GM12873 (cell line): ENCODE data around the gene TAS2R60.

Experiments used
- TF ChIP-seq, protein P1 (sequence below): IDR thresholded peaks from 2 replicates; pipeline ENCODE4 v1.5.1; 2012; ENCODE audit warnings: low read depth, mild to moderate bottlenecking, moderate library complexity, low read length, control low read depth; ENCODE audit not compliant: insufficient read depth; ENCODE audit errors: missing control alignments

TAS2R60 gene, protein sequence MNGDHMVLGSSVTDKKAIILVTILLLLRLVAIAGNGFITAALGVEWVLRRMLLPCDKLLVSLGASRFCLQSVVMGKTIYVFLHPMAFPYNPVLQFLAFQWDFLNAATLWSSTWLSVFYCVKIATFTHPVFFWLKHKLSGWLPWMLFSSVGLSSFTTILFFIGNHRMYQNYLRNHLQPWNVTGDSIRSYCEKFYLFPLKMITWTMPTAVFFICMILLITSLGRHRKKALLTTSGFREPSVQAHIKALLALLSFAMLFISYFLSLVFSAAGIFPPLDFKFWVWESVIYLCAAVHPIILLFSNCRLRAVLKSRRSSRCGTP

DNA sequence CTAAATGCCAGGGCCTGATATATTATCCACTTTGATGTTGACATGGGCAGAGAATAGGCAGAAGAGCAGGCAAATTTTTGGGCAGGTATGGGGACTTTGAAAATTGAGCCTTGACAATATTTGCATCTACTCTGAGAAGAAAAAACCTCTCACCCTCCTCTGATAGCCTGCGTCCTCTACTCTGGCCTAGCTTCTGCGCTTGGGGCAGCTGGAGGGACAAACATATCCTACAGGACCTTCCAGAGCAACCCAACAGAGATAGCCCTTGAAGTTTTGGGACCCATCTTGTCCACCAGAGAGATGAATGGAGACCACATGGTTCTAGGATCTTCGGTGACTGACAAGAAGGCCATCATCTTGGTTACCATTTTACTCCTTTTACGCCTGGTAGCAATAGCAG lies at the start of gene TAS2R60:
TSS of gene TAS2R60 (plus strand) at position 301 of the 400 bp plus-strand sequence. CDS start at position 301, 0 bp downstream.
- TF ChIP-seq, protein P1, sequence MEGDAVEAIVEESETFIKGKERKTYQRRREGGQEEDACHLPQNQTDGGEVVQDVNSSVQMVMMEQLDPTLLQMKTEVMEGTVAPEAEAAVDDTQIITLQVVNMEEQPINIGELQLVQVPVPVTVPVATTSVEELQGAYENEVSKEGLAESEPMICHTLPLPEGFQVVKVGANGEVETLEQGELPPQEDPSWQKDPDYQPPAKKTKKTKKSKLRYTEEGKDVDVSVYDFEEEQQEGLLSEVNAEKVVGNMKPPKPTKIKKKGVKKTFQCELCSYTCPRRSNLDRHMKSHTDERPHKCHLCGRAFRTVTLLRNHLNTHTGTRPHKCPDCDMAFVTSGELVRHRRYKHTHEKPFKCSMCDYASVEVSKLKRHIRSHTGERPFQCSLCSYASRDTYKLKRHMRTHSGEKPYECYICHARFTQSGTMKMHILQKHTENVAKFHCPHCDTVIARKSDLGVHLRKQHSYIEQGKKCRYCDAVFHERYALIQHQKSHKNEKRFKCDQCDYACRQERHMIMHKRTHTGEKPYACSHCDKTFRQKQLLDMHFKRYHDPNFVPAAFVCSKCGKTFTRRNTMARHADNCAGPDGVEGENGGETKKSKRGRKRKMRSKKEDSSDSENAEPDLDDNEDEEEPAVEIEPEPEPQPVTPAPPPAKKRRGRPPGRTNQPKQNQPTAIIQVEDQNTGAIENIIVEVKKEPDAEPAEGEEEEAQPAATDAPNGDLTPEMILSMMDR = no peak

DNA sequence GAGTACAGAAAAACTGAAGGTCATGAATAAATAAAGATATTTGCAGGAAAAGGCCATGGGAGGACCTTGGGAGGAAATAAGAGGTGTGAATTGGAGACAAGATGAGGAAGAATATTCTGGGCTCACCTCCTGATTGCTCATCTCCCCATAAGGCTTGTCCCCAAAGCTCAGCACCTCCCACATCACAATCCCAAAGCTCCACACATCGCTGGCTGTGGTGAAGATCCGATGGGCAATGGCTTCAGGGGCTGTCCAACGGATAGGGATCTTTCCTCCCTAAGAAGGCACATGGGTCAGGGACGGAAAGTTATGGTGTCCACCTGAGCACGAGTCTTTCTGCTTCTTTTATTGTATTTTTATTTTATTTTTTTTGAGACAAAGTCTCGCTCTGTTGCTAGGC lies 49.2 kb upstream of the TAS2R60 start:
- TF ChIP-seq, protein P1 = no peak

DNA sequence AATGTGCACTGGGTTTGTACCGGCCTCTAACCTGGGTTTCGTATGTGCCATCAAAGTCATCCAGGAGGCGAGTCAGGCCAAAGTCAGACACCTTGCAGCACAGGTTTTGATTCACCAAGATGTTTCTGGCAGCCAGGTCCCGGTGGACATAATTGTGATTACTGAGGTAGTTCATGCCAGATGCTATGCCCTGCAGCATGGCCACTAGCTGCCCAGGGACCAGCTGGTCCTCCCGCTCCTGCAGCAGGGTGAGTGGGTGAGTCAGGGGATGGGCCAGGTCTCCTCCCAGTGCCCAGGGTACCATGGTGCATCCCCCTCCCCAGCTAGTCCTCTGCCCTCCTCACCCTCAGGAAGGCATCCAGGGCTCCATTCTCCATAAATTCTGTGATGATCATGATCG lies 48.5 kb upstream of the TAS2R60 start:
- TF ChIP-seq, protein P1 = no peak

DNA sequence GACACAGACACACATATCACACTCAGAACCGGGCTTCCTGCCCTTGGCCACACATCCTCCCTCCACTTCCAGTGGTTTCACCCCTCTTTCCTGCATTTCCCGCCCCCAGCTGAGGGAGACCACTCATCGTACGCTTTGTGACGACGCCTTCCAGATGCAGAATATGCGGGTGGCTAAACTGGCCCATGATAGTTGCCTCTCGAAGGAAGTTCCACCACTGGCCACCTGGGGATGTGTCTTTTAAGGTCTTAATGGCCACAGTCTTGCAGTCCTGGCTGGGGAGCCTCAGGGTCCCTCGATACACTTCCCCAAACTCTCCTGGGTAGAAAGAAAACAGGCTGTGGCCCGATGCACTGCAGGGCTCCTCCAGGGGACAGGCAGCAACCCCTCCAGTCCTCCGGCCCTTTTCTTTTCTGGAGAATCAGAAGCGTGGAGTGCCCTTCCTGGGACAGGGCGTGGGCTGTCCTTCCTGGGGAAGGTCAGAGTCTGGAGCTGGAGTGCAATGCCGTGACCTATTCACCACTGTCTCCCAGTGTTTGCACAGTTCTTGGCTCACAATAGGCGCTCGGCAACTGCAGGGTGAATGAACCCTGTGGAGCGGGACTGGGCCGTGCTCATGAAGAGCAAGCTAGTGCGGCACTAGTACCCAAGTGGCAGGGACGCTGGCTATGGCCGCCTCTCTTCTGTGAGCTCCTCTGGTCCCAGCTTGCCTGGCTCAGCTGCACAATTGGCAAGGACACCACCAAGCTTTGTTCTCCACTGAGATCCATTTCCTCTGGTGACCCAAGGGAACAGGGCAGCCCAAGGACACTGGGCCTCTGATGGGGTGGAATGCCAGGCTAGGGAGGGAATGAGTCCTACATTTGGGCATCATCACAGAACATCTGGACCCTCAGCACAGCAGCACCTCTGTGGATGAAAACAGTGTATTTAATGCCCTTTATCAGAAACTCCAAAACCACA lies 47.8 kb upstream of the TAS2R60 start:
- TF ChIP-seq, protein P1 = peak; percentile 32

DNA sequence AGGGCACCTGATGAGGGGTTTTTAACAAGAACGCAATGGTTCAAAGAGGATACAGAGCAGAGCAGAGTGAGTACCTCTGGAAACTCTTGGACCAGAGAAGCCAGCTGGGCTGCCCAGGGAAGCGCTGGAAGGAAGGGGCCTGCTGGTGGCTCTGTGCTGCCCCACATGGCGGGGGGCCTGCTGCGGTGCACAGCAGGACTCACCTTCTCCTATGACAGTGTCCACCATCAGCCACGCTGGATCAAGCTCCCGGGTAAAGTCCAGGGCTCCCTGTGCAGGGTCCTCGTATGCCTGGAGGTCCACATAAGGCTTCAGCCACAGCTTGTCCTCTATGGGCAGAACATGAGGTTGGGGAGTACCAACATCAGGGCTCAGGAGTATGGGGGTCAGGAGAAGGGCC lies 47.1 kb upstream of the TAS2R60 start:
- TF ChIP-seq, protein P1 = no peak

DNA sequence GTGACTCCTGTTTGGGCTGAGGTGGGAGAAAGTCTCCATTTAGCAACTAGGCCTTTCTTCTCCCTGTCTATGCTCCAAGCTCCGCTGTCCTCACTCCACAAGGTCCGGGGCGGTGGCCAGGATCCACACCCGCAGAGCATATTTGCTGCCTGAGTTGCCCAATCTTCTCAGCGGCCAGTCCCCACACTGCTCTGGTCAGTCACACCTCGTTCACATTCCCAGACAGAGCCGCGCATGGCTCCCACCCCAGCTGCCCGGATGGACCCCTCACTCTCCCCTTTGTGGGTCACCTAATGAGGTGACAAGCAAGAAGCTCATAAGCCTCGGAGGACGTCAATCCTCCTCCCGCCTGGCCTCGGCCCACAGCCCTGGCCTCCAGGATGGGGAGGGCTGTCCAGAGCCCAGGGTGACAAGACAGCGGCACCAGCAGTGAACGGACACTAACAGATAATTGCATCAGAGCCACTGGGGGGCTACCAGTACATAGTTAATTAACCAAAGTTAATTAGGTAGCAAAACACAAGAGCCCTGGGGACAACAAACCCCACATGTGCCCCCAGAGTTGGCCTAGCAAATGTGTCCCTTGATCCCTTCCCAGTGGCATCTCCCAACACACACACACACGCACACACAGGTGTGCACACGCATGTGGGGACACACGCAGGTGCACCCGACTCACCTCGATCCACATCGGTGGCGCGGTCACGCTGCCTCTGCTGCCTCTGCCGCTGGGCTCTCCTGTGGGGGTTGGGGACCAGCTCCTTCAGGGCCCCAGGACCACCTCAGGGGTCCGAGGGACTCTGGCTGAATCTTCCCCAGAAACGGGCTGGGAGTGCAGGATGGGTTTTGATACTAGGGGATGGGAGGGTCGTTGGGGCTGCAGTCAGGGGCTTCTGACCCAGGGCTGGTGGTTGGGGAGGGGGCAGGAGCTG lies 46.4 kb upstream of the TAS2R60 start:
- TF ChIP-seq, protein P1 = no peak
